WTC11 (cell line): ENCODE results near the gene DDC.

ENCODE experiments used
- ATF1 ChIP-seq: sonication (generic); formaldehyde crosslinking; IDR thresholded peaks from 2 replicates; pipeline ENCODE4 v1.8.1; 2023; ENCODE audit warnings: mild to moderate bottlenecking, moderate library complexity, missing genetic modification reagents
- ATF2 ChIP-seq: sonication (generic); formaldehyde crosslinking; IDR thresholded peaks from 2 replicates; pipeline ENCODE4 v1.8.1; 2022; ENCODE audit warnings: low read depth, missing genetic modification reagents, borderline replicate concordance
- CBFB ChIP-seq: sonication (generic); formaldehyde crosslinking; IDR thresholded peaks from 2 replicates; pipeline ENCODE4 v1.8.1; 2022; ENCODE audit warnings: mild to moderate bottlenecking, low read depth, missing genetic modification reagents
- CTCF ChIP-seq: fragments of 200-600 bp; IDR thresholded peaks from 2 replicates; pipeline ENCODE4 v1.8.0; 2022; ENCODE audit warnings: antibody characterized with exemption
- E2F1 ChIP-seq: sonication (generic); formaldehyde crosslinking; IDR thresholded peaks from 2 replicates; pipeline ENCODE4 v1.8.0; 2022; ENCODE audit warnings: mild to moderate bottlenecking, missing genetic modification reagents
- TEAD4 ChIP-seq: sonication (generic); formaldehyde crosslinking; IDR thresholded peaks from 2 replicates; pipeline ENCODE4 v1.8.0; 2022; ENCODE audit warnings: mild to moderate bottlenecking, missing genetic modification reagents
- ZNF121 ChIP-seq: sonication (generic); formaldehyde crosslinking; IDR thresholded peaks from 2 replicates; pipeline ENCODE4 v1.8.0; 2023; ENCODE audit warnings: missing genetic modification reagents
- ZNF138 ChIP-seq: sonication (generic); formaldehyde crosslinking; conservative IDR thresholded peaks from 2 replicates; pipeline ENCODE4 v1.8.1; 2022; ENCODE audit warnings: mild to moderate bottlenecking, moderate library complexity, missing genetic modification reagents

GRCh38 chr7:50584386-50584785 is 19.2 kb upstream of the DDC start:
- TF ChIP-seq E2F1 (CRISPR knock-in tag), result no peak
- no peak for TF ChIP-seq ATF1
- no peak for TF ChIP-seq TEAD4 (CRISPR knock-in tag)
- TF ChIP-seq ZNF138 (CRISPR knock-in tag), result no peak
- no peak for TF ChIP-seq CBFB (CRISPR knock-in tag)
- no peak for TF ChIP-seq ZNF121 (CRISPR knock-in tag)
- no peak for TF ChIP-seq CTCF
- no peak for TF ChIP-seq ATF2
